ENCODE measurements around the gene TINCR.
"Not testable (repeated sequence)": the region's sequence is repeated elsewhere in the genome, so short reads cannot be mapped to it uniquely, and the experiment has no call there.

Gene TINCR

GRCh38 chr19:5567360-5567969, at the start of gene TINCR:
TINCR (minus strand) TSS chr19:5567953.
- DNase-seq (ENCODE audit: low read depth in 2 of 2) = no peak

DNA sequence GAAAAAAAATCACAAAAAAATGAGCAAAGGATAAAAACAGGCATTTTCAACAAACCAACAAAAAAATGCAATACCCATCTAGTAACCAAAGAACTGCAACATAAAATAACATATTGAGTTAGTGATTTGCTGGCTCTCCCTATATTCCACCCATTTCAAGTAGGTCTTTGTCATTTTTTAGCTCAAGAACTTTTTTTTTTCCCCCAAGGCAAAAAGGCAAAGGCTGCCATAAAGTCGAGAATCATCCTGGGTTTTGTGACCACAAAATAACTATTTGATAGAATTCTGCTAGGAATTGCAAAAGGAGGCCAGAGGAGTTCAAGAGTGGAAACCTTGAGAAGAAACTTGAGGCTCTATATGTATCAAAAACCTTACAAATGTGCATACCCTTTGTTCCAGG, 49.3 kb upstream of the TINCR start:
- no peak for DNase-seq (ENCODE audit: low read depth in 2 of 2)

GRCh38 chr19:5615756-5616327, 48.1 kb upstream of the TINCR start:
- no peak for DNase-seq (ENCODE audit: low read depth in 2 of 2)

GRCh38 chr19:5612891-5613865, 45.4 kb upstream of the TINCR start:
- no peak for DNase-seq (ENCODE audit: low read depth in 2 of 2)

GRCh38 chr19:5609881-5610448, 42.2 kb upstream of the TINCR start:
- no peak for DNase-seq (ENCODE audit: low read depth in 2 of 2)

DNA sequence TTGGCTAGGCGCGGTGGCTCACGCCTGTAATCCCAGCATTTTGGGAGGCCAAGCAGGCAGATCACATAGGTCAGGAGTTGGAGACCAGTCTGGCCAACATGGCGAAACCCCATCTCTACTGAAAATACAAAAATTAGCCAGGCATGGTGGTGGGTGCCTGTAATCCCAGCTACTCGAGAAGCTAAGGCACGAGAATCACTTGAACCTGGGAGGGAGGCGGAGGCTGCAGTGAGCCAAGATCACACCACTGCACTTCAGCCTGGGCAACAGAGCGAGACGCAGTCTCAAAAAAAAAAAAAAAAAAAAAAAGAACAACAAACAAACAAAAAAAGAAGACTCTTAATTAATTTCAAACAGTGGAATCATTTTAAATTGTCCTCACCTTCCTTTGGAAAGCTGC, 41.0 kb upstream of the TINCR start:
- DNase-seq (ENCODE audit: low read depth in 2 of 2) = not testable (repeated sequence)

GRCh38 chr19:5608291-5608690, 40.5 kb upstream of the TINCR start:
- no peak for DNase-seq (ENCODE audit: low read depth in 2 of 2)

GRCh38 chr19:5607318-5608275, 39.8 kb upstream of the TINCR start:
- DNase-seq (ENCODE audit: low read depth in 2 of 2) = no peak

- no peak for DNase-seq (ENCODE audit: low read depth in 2 of 2)
Measured at GRCh38 chr19:5605362-5605761, 37.6 kb upstream of the TINCR start.

- no peak for DNase-seq (ENCODE audit: low read depth in 2 of 2)
Measured at GRCh38 chr19:5603626-5604025, 35.9 kb upstream of the TINCR start.

DNA sequence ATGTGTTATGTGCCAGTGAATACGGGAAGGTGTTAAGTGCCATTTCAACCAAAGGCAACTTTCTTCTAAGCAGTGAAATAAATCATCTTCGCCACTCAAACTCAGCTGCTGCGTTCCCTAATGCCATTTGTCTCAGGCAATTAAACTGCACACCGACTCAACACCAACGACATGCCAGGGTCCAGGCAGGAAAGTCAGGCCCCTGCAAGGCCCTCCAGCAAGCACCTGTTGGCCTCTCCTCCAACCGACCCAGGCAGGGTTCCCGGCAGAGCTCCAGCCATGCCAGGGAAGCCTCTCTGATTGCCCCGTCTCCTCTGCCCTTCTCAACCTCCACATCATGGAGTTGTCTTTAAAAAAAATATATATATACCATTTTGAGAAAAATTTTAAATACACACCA, 33.0 kb upstream of the TINCR start:
- DNase-seq (ENCODE audit: low read depth in 2 of 2) = no peak

- no peak for DNase-seq (ENCODE audit: low read depth in 2 of 2)
Measured at GRCh38 chr19:5595745-5596144, 28.0 kb upstream of the TINCR start.

DNA sequence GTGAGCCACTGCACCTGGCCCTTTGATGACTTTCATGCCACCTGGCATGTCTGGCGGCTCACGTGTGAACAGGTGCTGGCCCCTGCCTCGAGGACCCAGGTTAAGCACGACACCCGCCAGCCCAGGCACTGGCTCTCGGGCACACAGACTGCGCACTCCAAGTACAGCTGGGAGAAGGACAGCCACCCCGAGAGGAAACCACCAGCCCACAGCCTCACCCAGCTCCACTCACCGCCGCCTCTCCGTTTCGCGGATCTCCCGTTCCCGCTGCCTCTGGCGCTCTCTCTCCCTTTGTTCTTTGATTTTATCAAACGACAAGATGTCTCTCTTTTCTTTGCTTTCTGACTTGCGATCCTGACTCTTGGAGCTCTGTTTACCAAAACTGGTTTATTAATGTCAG, 27.4 kb upstream of the TINCR start:
- DNase-seq (ENCODE audit: low read depth in 2 of 2) = no peak

GRCh38 chr19:5594521-5594950, 26.8 kb upstream of the TINCR start:
- DNase-seq (ENCODE audit: low read depth in 2 of 2) = no peak

DNA sequence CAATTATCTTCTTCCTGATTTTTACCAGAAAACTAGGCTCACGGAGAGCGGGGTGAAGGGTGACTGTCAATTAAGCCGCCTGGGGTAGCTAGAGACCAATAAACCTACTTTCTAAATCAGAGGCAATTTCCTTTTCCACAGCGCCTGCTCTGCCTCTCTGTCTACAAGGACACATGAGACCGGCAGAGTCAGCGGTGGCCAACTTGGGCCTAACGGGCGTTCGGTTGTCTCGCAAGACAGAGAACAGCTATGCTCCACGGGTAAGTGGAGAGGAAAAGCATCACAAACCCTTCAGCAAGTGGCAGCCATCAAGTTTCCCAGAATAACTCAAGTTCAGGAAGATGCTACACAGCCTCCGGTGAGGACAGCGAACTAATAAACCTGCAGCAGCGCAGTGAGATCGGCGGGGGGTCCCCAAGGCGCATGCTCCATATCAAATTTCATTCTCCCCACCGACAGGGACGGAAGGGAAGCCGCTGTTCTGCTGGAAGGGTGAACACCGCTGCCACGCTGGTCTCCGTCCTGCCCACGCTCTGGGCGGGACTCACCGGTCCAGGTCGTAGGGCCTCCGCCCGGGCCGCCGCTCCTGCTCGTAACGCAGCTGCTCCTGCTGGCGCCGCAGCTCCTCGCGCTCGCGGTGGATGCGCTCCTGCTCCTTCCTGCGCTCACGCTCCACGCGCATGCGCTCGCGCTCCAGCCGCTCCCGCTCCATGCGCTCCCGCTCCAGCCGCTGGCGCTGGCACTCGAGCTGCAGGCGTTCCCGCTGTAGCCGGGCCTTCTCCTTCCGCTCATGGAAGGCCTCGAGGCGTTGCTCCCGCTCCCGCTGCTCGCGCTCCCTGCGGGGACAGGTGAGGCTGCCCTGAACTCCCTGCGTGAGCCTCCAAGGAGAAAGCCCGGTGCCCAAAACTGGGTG, 25.8 kb upstream of the TINCR start:
- DNase-seq (ENCODE audit: low read depth in 2 of 2) = no peak

DNA sequence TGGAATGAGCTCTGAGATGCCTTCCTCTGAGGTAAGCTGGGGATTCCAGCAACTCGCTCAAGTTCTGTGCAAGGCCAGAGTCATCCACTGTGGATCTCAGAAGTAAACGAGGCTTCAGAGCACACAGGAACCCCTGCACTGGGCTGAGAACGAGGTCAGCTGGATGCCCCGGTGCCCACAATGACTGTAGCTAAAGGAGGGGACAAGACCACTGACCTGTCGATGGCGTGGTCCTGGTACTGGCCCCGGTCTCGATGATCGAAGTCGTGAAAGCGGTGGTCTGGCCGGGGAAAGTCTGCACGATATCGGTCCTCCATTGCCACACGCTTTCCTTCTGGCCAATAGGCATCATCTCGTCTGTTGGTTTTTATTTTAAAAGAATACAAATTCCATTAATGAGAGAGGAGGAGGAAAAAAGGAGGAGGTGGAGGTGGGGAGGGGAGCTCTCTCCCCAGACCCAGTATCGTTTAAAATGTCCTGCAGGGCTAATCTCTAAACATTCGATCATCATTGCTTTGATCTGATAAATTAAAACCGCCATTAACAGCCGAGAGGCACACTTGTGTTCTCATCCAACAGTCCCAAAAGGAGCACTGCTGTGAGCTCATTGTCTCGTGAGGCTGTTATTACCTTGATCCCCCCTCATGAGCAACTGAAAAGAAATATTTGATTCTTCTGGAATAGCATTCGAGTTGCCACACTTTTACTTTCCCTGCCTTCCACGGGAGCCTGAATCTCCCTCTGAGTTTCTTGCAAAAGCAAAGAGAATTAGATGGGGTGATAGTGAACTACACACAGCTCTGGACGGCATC, 25.0 kb upstream of the TINCR start:
- DNase-seq (ENCODE audit: low read depth in 2 of 2) = no peak

GRCh38 chr19:5591476-5591875, 23.7 kb upstream of the TINCR start:
- no peak for DNase-seq (ENCODE audit: low read depth in 2 of 2)

DNA sequence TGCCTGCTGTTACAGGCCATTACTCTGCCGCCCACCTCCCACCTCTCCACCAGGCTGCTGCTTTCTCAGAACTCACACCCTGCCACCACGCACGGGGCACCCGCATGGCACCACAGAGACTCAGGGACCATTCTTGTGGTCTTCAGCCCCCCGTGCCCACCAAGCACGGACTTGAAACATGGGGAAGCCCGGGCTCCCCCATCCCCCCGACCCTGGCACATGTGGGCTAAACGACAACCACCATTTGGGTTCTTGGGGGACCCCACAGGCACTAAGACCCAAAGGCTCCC, 23.1 kb upstream of the TINCR start:
- DNase-seq (ENCODE audit: low read depth in 2 of 2) = no peak

DNA sequence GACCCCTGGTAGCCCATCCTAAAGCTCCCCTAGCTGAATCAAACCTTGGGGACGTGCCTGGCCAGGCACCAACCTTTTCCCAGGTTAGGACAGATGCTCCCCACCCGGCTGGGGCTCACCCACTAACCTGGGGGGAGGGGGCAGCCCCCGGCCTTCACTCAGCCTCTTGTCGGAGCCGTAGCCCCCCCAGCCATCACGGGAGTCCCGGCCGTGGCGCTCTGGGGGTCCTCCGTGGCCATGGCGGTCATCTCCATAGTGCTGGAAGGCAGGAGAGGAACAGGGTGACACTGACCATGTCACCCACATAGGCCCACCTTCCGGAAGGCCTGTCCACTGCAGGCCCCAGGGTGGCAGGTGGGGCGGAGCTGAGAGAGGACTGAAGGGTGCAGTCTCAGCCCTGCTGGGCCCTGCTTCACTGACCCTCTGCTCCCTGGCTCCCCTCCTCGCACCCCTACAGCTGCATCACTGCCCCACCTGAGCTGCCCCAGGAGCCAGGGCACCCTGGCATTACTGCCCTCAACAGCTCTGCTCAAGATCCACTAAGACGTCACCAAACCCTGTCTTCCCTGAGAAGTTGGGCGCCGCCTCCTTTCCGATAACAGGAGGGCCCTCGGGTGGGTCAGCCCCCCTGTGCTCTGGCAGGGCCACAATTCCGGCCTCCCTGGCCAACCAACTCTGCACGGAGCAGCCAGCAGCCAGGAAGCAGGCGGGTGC, 22.6 kb upstream of the TINCR start:
- no peak for DNase-seq (ENCODE audit: low read depth in 2 of 2)
